GM18519 (cell line): Measurements from ENCODE around the gene SIL1.

ENCODE experiments used
- ATAC-seq: cut with Tn5 transposase; IDR thresholded peaks from one replicate; pipeline ENCODE4 v1.9.1; 2021; ENCODE audit warnings: mild to moderate bottlenecking, moderate library complexity; ENCODE audit not compliant: unreplicated experiment, low FRiP score

The SIL1 gene

GRCh38 chr5:139147483-139148087 is 50.6 kb downstream of the SIL1 start:
- no peak for ATAC-seq

- no peak for ATAC-seq
These were observed 51.2 kb downstream of the SIL1 start for GRCh38 chr5:139146809-139147482.

- ATAC-seq, result no peak
These were observed 56.5 kb downstream of the SIL1 start for GRCh38 chr5:139141446-139142204.

GRCh38 chr5:139140591-139141071 is 57.5 kb downstream of the SIL1 start:
- ATAC-seq, result no peak

- ATAC-seq, result no peak
These were observed 59.4 kb downstream of the SIL1 start for GRCh38 chr5:139138809-139139208.

DNA sequence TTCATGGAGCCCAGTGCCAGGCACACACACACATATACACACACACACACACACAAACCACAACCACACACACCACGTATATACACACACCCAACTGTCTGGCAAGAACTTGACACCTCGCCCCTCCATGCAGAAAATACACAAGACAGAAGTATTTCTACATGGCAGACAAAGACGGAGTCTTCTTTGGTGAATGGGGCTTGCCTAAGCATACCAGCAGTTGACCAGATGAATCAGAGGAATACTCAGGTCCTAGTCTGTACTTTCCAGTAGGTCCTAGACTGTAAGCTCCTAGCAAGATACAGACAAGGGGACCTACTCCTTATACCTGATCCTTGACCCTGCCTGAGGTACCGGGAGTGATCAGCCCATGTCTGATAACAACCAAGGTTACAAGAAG is 60.1 kb downstream of the SIL1 start:
- no peak for ATAC-seq

- ATAC-seq, result no peak
These were observed 60.5 kb downstream of the SIL1 start for GRCh38 chr5:139137697-139138096.

DNA sequence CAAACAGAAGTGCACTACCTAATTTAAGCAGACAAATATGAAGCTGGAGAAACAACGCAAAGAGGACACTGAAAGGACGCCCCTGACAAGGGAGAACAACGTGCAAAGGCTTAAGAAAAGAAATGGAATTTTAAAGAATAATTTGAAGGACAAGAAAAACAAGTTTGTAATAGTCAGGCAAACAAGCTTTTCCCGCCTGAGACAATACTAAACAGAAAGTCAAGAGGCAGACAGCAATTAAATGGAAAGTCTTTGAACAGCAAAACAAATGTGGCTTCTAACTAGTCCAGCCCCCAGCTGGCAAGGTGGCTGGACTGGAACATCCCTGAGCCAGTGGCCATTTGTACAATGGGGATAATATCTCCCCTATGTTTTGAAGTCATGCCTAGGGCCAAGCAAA is 63.3 kb downstream of the SIL1 start:
- no peak for ATAC-seq

GRCh38 chr5:139133282-139133681 is 64.9 kb downstream of the SIL1 start:
- ATAC-seq, result no peak

DNA sequence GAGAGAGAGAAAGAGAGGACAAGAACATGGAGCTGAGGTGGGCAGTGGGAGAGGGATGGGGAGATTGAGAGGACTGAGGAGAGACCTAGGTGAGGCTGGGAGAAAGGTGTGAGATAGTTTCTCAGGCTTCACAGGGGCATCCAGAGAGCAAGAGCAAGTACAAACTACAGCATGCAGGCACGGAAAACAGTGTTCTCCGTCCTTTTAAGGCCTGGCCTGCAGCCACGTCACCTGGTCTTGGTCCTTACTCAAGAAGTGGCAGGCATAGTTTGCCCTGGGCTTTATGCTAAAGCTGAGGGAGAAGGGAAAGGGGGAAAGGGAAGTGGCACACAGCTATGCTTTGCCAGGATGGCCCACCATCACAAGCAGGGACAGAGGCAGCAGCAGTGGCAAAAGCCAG is 65.7 kb downstream of the SIL1 start:
- no peak for ATAC-seq

- ATAC-seq, result no peak
These were observed 66.2 kb downstream of the SIL1 start for GRCh38 chr5:139131921-139132432.

DNA sequence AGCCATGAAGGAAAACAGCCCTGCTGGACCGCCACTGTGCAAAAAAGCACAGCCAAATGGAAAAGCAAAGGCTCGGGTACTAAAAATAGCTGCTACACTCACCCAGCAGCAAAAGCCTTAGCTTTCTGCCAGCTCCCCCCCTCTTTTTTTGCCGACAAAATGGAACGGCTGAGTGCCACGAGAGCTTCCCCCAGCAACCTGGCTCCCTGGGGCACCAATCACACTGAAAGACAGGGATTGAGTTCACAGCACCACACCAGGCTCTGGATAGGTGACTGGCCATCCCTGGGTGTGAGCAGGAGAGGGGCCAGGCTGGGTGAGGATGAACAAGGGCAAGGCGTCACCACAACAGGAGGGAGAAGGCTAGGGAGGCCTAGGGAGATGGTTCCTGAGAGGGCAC is 66.7 kb downstream of the SIL1 start:
- ATAC-seq, result no peak

- ATAC-seq, result no peak
These were observed 67.1 kb downstream of the SIL1 start for GRCh38 chr5:139131062-139131461.

GRCh38 chr5:139130214-139130613 is 68.0 kb downstream of the SIL1 start:
- no peak for ATAC-seq

DNA sequence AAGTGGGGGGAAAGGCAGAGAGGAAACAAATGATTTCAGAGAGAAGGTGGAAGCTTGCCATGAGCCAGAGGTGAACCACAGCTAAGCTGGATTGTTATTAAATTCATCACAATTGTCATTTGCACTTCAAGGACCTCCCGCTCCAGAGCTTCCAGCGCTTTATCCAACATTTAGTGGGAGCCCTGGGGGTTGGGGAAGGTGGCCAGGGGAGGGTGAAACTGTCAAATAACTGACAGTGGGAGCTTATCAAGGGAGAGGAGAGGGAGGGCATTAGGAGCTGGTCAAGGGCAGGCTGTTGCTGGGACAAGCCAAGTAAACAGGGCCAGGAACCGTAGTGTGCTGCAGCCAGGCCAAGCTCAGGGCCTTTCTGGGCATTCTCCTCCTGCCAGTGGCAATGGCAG is 71.5 kb downstream of the SIL1 start:
- no peak for ATAC-seq

GRCh38 chr5:139125991-139126390 is 72.2 kb downstream of the SIL1 start:
- no peak for ATAC-seq

- ATAC-seq, result no peak
These were observed 73.2 kb downstream of the SIL1 start for GRCh38 chr5:139124774-139125520.

GRCh38 chr5:139121120-139121519 is 77.0 kb downstream of the SIL1 start:
- ATAC-seq, result no peak

DNA sequence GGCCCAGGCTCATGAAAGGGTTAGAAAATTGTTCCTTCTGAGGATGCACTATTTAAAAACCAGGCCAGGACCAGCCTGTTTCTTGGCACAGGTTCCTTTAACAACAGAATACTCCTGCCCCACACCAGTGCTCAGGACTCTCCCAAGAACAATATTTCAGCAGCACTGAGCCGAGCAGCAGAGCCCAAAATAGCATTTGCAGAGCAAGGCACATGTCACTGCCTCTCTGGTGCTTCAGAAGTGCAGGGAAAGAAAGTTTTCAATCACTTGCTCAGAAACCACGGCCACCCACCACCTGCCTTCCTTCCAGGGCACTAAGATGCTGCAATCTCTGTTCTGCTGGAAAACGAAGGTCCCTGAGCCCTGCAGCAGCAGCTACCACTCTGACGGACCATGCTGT is 77.6 kb downstream of the SIL1 start:
- ATAC-seq, result no peak

DNA sequence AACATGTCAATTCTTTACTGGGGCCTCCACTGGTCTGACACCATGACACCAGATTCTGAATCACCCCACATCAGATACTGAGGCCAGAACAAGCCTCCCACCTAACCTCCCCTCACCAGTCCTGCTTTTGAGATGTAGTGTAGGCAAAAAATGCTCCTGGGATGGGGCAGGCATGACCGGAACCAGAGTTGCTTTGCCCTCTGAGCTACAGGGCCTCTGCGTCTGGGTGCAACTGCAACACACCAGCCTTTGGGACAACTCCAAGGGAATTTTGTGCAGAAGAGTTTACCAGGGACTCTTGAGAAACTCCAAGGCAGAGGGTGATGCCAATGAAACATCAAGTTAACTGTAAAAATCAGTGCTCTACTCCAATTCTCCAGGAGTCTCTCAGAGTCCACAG is 79.4 kb downstream of the SIL1 start:
- no peak for ATAC-seq
